HuH-7 (cell line): Measurements from ENCODE around the gene PRX.
"Not testable (repeated sequence)": the region's sequence is repeated elsewhere in the genome, so short reads cannot be mapped to it uniquely, and the experiment has no call there.

Experiments
- DNase-seq: peaks from one replicate; pipeline ENCODE4 v3.0.0; 2011; ENCODE audit warnings: low spot score

Gene PRX

GRCh38 chr19:40433391-40434216, 20.4 kb upstream of the PRX start:
- peak; percentile 83 for DNase-seq

DNA sequence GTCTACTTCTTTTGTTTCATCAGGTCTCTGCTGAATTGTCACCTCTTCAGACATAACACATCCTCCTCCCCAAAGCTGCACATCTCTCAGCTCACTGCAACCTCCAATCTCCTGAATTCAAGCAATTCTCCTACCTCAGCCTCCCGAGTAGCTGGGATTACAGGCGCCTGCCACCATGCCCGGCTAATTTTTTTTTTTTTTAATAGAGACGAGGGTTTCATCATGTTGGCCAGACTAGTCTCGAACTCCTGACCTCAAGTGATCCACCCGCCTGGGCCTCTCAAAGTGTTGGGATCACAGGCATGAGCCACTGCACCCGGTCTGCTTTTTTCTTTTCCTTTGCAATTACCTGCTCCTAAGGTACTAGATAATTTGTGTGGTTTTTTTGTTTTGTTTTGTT, 19.6 kb upstream of the PRX start:
- not testable (repeated sequence) for DNase-seq

DNA sequence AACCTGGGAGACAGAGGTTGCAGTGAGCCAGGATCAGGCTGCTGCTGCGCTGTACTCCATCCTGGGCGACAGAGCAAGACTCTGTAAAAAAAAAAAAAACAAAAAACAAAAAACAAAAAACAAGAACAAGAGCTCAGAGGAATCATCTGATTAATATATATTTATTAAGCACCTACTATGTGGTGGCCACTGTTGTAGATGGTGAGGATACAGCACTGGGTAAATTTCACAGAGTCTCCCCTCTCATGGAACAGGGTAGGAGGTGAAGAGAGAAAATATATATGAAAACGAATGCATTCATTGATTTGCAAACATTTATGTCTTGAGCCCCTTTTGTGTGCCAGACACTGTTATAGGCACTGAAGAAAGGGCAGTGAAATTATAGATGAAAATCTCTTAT, 18.5 kb upstream of the PRX start:
- DNase-seq: no peak

- DNase-seq: not testable (repeated sequence)
Observed at GRCh38 chr19:40430242-40430641, 17.1 kb upstream of the PRX start.

- DNase-seq: not testable (repeated sequence)
Observed at GRCh38 chr19:40428197-40428596, 15.0 kb upstream of the PRX start.

DNA sequence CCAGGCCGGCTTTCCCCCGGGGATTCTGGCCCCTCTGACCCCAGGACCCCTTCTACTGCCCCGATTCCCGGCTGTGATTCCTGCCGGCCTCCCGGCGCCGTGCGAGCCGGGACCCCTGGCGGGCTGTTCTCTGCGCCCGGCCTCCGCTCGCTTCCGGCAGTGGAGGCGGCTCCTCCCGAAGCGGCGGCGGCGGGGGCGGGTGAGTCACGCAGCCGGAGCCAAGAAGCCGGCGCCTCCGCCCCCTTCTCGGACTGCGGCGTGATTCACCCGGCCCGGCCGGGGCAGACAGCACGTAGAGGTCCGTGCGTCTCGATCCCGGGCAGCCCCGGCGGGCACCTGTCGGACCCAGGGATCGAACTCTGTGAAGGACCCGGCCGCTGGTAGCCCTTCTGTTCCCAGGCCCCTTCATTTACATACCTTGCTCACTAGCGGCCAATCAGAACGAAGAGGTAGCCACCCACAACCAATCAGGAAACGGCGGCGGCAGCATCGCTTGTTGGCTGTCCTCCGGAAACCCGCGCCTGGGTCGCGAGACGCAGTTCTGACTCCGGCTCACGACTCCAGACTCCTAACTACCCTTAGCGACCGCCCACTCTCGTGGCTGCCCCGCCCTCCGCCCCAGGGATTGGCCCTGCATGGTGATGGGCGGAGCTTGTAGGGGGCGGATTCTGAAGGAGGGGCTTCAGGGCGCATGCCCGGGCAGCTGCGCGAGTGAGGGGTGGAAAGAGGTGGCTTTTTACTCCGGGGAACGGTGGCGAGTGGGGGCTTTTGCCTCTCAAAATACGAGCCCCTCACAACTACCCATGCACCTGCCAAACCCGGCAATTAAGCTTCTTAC, 12.5 kb upstream of the PRX start, which contains the start of gene SERTAD1:
SERTAD1 (minus strand) TSS at position 543 of the 838 bp plus-strand sequence. CDS start 2,446 bp downstream, outside the sequence.
- DNase-seq: peak; percentile 97

DNA sequence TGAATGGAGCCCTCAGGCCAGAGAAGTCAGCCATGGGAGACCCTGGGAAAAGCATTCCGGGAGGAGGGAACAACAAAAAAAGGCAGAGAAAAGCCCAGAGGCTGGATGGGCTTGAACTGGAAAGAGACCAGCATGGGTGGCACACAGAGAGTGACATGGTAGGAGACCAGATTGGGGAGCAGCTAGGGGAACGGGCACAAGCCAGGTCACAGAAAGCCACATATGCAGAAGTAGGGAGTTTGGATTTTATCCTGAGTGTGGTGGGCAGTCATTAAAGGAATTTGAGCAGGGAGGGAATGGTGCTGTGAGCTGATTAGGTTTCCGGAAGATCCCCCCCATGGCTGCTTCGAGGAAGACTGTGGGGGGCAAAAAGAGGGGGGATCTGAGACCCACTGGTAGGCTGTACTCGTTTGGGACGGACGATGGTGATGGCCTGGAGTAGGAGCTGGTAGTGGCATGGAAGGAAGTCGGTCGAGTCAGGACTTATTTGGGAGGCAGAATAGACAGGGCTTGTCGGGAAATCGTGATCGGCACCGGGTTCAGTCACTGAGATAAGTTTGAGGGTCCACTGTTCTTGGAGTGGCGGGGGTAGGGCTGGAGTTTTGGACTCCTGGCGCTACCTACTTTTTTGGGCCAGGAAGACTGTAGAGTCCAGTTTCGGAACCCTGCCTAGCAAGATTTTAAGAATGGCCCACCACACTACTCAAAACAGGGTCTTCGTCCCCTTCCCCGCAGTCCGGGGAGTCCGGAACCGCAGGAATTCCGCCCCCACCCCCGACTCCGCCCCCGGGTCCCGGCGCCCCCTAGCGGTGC, 11.7 kb upstream of the PRX start:
- DNase-seq: no peak

DNA sequence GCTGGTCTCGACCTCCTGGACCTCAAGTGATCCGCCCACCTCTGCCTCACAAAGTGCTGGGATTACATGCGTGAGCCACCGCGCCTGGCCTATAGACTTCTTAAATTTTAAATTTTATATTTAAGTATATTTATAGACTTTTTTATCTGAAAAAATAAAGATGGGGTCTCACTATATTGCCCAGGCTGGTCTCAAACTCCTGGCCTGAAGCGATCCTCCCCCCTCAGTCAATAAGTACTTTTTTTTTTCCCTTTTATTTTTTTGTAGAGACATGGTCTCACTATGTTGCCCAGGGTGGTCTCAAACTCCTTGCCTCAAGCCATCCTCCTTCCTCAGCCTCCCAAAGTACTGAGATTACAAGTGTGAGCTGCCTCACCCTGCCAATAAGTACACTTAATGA, 10.8 kb upstream of the PRX start:
- DNase-seq: no peak

- no peak for DNase-seq
Observed at GRCh38 chr19:40422748-40423566, 9.8 kb upstream of the PRX start.

- no peak for DNase-seq
Observed at GRCh38 chr19:40421993-40422747, 9.0 kb upstream of the PRX start.

DNA sequence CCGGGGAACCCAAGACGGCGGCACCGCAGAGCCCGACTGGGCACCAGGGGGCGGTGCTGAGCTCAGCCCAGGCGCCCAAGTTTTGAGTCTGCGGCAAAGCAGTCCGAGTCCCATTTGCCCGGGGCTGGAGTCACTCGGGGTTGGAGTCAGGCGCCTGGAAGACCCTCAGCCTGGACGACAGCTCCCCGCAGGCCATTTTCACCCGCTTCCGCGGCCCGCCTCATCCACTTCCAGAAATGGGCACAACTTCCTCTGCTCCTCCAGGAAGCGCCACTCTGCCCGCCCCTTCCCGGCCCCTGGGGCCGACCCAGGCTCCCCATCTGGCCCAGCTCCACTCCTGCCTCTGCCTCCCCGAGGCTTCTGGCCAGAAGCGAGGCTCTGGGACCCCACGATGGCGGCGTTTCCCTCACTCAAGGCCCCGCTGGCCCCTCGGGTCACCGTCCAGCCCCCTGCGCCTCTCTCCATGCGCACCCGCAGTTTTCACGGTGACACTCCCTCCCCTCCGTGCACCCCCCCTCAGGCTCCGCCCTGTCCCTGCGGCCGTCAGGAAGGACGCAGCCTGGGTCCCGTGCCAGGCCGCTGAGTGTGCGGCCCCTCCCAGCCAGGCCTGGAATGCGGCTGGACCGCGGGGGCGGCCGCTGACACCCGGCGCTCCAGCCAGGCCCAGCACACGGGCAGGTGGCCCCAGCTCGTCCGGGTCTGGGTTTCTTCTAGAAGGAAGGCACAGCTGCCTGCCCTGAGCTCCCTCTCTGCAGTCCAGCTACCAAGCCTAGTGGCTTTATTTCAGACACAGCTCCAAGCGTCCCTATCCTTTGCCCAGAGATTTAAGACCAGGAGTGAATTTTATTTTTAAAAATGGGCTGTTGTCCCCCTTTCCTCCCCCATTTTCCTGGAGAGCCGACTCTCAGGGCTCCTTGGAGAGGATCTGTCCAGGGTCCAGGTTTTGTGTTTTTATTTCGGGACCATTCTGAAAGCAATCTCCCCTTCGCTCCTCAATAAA, 7.9 kb upstream of the PRX start:
- DNase-seq: peak; percentile 96

DNA sequence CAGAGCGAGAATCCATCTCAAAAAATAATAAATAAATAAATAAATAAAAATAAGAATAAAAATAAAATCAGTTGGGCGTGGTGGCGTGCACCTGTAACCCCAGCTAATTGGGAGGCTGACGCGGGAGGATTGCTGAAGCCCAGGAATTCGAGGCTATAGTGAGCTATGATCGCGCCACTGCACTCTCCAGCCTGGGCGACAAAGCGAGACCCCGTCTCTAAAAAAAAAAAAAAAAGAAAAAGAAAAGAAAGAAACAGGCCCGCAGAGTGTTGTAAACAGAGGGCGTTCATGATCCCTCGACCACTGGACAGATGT, 7.2 kb upstream of the PRX start:
- DNase-seq: no peak

DNA sequence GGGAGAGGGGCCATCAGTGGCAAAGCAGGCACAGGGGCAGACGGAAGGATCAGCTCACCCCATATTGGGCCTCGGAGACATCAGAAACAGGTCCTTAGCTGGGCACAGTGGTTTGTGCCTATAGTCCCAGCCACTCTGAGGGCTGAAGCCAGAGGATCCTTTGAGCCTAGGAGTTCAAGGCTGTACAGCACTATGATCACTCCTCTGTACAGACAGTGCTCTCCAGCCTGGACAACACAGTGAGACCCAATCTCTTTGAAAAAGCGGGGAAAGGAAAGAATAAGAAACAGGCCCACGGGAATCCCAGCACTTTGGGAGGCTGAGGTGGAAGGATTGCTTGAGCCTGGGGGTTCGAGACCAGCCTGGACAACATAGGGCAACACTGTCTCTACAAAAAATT, 6.6 kb upstream of the PRX start:
- DNase-seq: no peak

GRCh38 chr19:40419066-40419612, 6.0 kb upstream of the PRX start:
- DNase-seq: no peak

GRCh38 chr19:40418040-40418439, 4.9 kb upstream of the PRX start:
- no peak for DNase-seq

GRCh38 chr19:40417643-40417981, 4.4 kb upstream of the PRX start:
- no peak for DNase-seq

DNA sequence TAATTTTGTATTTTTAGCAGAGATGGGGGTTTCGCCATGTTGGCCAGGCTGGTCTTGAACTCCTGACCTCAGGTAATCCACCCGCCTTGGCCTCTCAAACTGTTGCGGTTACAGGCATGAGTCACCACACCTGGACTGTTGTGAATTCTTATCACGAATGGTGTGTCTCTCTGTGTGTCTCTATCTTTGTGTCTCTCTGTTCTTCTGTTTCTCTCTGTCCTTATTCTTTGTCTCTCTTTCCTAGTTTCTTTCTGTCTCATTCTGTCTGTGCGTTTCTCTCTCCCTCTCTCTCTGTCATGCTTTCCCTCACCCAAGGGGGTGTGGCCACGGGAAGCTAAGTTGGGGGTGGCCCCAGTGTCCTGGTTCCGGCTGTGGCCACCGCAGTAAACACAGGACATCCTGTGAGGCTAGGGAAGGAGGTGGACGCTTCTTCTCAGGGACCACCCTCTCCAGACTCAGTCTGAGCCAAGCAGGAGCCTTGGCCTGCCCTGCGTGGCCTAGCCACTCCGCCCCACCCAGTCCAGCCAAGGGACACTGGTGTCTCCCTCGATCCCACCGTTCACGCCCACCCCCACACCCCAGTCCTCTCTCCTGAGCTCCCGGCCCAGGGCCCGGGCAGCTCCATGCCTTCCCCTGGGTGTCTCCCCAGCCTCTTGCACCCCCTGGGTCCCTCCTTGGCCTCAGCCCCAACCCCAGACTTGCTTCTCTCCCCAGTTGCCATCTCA, 3.9 kb upstream of the PRX start:
- no peak for DNase-seq

DNA sequence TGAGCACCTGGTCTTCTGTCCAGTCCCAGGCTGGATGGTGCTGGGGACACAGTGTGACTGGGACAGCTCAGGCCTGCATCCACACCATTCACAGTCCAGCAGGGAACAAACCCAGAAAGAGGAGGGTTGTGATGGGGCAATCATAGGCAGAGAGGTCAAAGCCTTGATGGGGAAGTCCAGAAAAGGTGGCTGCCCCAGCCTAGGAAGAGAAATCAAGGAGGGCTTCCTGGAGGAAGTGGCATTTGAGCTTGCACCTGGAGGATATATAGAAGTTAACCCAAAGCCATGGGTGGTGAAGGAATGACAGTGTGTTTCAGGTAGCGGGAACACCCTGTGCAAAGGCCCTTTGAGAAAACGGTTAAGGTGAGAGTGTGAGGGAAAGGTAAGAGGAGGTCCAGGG, 2.6 kb upstream of the PRX start:
- no peak for DNase-seq
